Activated CD4-positive, alpha-beta memory T cell treated with anti-CD3 and anti-CD28 coated beads, Interleukin-2, amount 10 ng/mL, durations not matched to agents 7 days and 5 days (primary cell): Measurements from ENCODE around the gene KXD1. TPM values are rescaled to one million over a fixed set of nuclear protein-coding genes. Genes with fewer than 3 reads are reported as not detected.
"Not testable (repeated sequence)": the region's sequence is repeated elsewhere in the genome, so short reads cannot be mapped to it uniquely, and the experiment has no call there.

ENCODE experiments used
- CTCF ChIA-PET: fragments of 350-600 bp; sonication (Branson Sonifier 250); formaldehyde crosslinking; loops from one replicate; lab custom pipeline; 2021; ENCODE audit warnings: antibody characterized with exemption, inconsistent platforms; lab: Charles Lee
- POLR2A ChIA-PET: fragments of 350-600 bp; sonication (Branson Sonifier 250); formaldehyde crosslinking; loops from one replicate; lab custom pipeline; 2021; ENCODE audit warnings: antibody characterized with exemption; lab: Charles Lee
- DNase-seq: peaks from one replicate; pipeline ENCODE4 v3.0.0-alpha.2; 2020
- H3K27ac Mint-ChIP-seq: one replicate; pipeline ENCODE4 v1.8.0; 2021; ENCODE audit warnings: mild to moderate bottlenecking, mixed read lengths
- H3K27me3 Mint-ChIP-seq: one replicate; pipeline ENCODE4 v1.8.0; 2021; ENCODE audit warnings: mixed read lengths
- H3K36me3 Mint-ChIP-seq: one replicate; pipeline ENCODE4 v1.8.0; 2021; ENCODE audit warnings: low read depth, mixed read lengths
- H3K4me1 Mint-ChIP-seq: one replicate; pipeline ENCODE4 v1.8.0; 2021; ENCODE audit warnings: mixed read lengths
- H3K4me3 Mint-ChIP-seq: one replicate; pipeline ENCODE4 v1.8.0; 2021; ENCODE audit warnings: mild to moderate bottlenecking, mixed read lengths
- H3K9me3 Mint-ChIP-seq: one replicate; pipeline ENCODE4 v1.8.0; 2021; ENCODE audit warnings: mixed read lengths
- total RNA-seq, 2 experiments: library from RNA; stranded (reverse); gene quantifications; one replicate each; pipeline ENCODE4 v1.2.3, GENCODE V29; 2021

Gene KXD1
- total RNA-seq, 2 experiments from 2014 or later = 93.0 to 99.1 TPM

DNA sequence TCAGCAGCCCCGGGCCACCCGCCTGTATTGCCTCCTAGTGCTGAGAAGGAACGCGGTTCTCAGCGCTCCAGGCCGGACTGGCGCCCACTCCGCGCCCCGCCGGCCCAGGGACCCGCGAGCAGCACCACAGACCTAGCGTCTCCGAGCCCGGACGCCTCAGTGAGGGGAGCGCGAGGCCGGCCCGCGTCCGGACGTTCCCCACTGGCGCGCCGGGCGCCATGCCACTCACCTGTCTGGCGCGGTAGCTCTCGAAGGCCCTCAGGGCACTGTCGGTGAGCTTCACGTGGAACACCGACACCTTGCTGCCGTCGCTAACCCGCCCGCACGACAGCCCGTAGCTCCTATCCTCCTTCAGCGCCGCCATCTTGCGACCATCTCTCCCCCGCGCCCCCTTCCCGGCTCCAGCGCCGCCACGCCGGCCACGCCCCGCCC, 36.0 kb upstream of the KXD1 start, which contains the start of gene ELL:
Gene ELL (minus strand): TSS at position 379 of the 432 bp plus-strand sequence. CDS start 15 bp downstream, at position 364.
- no peak for DNase-seq
- peaks cover 8% of the 10 kb centered on the region for H3K36me3 Mint-ChIP-seq
- peaks cover 21% of the 10 kb centered on the region for H3K4me1 Mint-ChIP-seq
- H3K27ac Mint-ChIP-seq = peak within 1 kb of the TSS; percentile 87
- POLR2A ChIA-PET = interaction anchor here (0.5 to 7.2 kb wide), 19 partner anchors 15 to 325 kb away, joined by 3 to 58 read pairs (median 4); partner anchors contain the start of genes FKBP8, JUND, KXD1 and REX1BD
- H3K4me3 Mint-ChIP-seq = peak within 1 kb of the TSS; percentile 93
- no peaks in the 10 kb centered on the region for H3K27me3 Mint-ChIP-seq
- CTCF ChIA-PET = interaction anchor here (0.6 to 6.4 kb wide), 15 partner anchors 11 to 326 kb away, joined by 3 to 53 read pairs (median 19); partner anchors contain the start of genes KXD1, REX1BD and UBA52
- no peaks in the 10 kb centered on the region for H3K9me3 Mint-ChIP-seq

GRCh38 chr19:18522124-18522861, 35.4 kb upstream of the KXD1 start:
- H3K9me3 Mint-ChIP-seq = no peaks in the 10 kb centered on the region
- peaks cover 8% of the 10 kb centered on the region for H3K36me3 Mint-ChIP-seq
- peaks cover 18% of the 10 kb centered on the region for H3K4me1 Mint-ChIP-seq
- H3K4me3 Mint-ChIP-seq = peak overlapping the region; percentile 89
- peak overlapping the region; percentile 87 for H3K27ac Mint-ChIP-seq
- no peaks in the 10 kb centered on the region for H3K27me3 Mint-ChIP-seq
- peak; percentile 100 for DNase-seq
- CTCF ChIA-PET = interaction anchor here (0.6 to 6.4 kb wide), 16 partner anchors 11 to 325 kb away, joined by 3 to 53 read pairs (median 17); partner anchors contain the start of genes KXD1, REX1BD and UBA52
- POLR2A ChIA-PET = interaction anchor here (0.9 to 7.2 kb wide), 12 partner anchors 15 to 241 kb away, joined by 3 to 58 read pairs (median 17); partner anchors contain the start of genes FKBP8, JUND, KXD1 and REX1BD

GRCh38 chr19:18522862-18523440, 34.7 kb upstream of the KXD1 start:
- H3K4me1 Mint-ChIP-seq = peaks cover 17% of the 10 kb centered on the region
- ChIA-PET CTCF (interaction anchor here (0.7 to 6.4 kb wide), 8 partner anchors 16 to 66 kb away, joined by 3 to 53 read pairs (median 20); partner anchors contain the start of genes REX1BD and UBA52), POLR2A (interaction anchor here (0.9 to 7.2 kb wide), 8 partner anchors 15 to 242 kb away, joined by 3 to 58 read pairs (median 32); partner anchors contain the start of genes FKBP8, JUND, KXD1 and REX1BD)

DNA sequence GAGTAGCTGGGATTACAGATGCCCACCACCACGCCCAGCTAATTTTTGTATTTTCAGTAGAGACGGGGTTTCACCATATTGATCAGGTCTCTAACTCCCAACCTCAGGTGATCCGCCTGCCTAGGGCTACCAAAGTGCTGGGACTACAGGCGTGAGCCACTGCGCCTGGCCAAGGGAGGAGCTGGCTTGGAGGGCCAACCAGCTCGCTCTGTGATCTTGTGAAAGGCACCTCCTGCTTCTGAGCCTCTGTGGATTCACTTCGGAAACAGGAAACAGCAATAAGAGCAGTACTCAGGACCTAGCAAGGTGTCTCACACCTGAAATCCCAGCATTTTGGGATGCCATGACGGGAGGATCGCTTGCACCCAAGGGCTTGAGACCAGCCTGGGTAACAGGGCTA, 33.8 kb upstream of the KXD1 start:
- ChIA-PET POLR2A (interaction anchor here (4.4 to 7.2 kb wide), 3 partner anchors 21 to 64 kb away, joined by 21 to 51 read pairs (median 47); partner anchors contain the start of genes FKBP8, KXD1 and REX1BD), CTCF (interaction anchor here (0.8 to 5.8 kb wide), 3 partner anchors 21 to 65 kb away, joined by 3 to 53 read pairs (median 3); partner anchors contain the start of genes REX1BD and UBA52)
- Mint-ChIP-seq H3K36me3 (peaks cover 8% of the 10 kb centered on the region), H3K27ac (no peak overlapping the region), H3K4me3 (no peak overlapping the region), H3K4me1 (peaks cover 14% of the 10 kb centered on the region), H3K27me3 (no peaks in the 10 kb centered on the region), H3K9me3 (no peaks in the 10 kb centered on the region)
- no peak for DNase-seq

More at GRCh38 chr19:18522862-18523440, 34.7 kb upstream of the KXD1 start:
- not testable (repeated sequence) for H3K27me3 Mint-ChIP-seq, H3K9me3 Mint-ChIP-seq, H3K36me3 Mint-ChIP-seq, DNase-seq
- Mint-ChIP-seq H3K27ac (peak overlapping the region; percentile 87), H3K4me3 (peak overlapping the region; percentile 89)

DNA sequence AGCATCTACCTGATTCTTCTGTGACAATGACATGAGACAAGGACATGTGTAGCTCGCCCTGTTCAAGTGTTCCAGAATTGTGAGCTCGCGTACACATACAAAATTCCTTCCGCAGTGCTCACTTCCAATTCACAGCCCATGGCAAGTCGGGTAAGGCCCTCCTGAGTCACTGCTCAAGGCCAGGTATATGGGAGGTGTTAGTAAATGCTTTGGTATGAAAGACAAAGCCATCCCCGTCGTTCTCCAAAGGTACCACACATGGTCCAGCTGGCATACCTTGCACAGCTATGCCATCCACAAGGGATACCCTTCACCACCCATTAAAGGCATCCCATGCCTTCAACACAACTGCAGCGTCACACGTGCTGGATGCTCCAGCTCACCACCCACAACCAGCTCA, 31.4 kb upstream of the KXD1 start:
- H3K27me3 Mint-ChIP-seq = no peaks in the 10 kb centered on the region
- no peak overlapping the region for H3K27ac Mint-ChIP-seq
- H3K4me3 Mint-ChIP-seq = no peak overlapping the region
- DNase-seq = no peak
- no peaks in the 10 kb centered on the region for H3K9me3 Mint-ChIP-seq
- ChIA-PET CTCF (no interaction called here), POLR2A (interaction anchor here (1.6 kb wide), 1 partner anchor 32 kb away, joined by 5 read pairs; no protein-coding TSS in a partner anchor)
- H3K36me3 Mint-ChIP-seq = peaks cover 2% of the 10 kb centered on the region
- peaks cover 5% of the 10 kb centered on the region for H3K4me1 Mint-ChIP-seq

- H3K4me1 Mint-ChIP-seq = no peaks in the 10 kb centered on the region
- CTCF ChIA-PET = no interaction called here
- POLR2A ChIA-PET = interaction anchor here (1.6 kb wide), 1 partner anchor 23 kb away, joined by 5 read pairs; no protein-coding TSS in a partner anchor
- no peak overlapping the region for H3K4me3 Mint-ChIP-seq
- peaks cover 16% of the 10 kb centered on the region for H3K36me3 Mint-ChIP-seq
- no peaks in the 10 kb centered on the region for H3K9me3 Mint-ChIP-seq
- no peaks in the 10 kb centered on the region for H3K27me3 Mint-ChIP-seq
- no peak overlapping the region for H3K27ac Mint-ChIP-seq
- no peak for DNase-seq
Measured at GRCh38 chr19:18529782-18530181, 27.9 kb upstream of the KXD1 start.

GRCh38 chr19:18531485-18531884, 26.2 kb upstream of the KXD1 start:
- Mint-ChIP-seq H3K27ac (no peak overlapping the region), H3K36me3 (peaks cover 19% of the 10 kb centered on the region), H3K4me1 (no peaks in the 10 kb centered on the region), H3K4me3 (no peak overlapping the region), H3K27me3 (no peaks in the 10 kb centered on the region), H3K9me3 (no peaks in the 10 kb centered on the region)
- ChIA-PET POLR2A (interaction anchor here (1.4 to 3.3 kb wide), 2 partner anchors 10 to 13 kb away, joined by 4 to 11 read pairs; partner anchors contain the start of gene FKBP8), CTCF (no interaction called here)
- no peak for DNase-seq

DNA sequence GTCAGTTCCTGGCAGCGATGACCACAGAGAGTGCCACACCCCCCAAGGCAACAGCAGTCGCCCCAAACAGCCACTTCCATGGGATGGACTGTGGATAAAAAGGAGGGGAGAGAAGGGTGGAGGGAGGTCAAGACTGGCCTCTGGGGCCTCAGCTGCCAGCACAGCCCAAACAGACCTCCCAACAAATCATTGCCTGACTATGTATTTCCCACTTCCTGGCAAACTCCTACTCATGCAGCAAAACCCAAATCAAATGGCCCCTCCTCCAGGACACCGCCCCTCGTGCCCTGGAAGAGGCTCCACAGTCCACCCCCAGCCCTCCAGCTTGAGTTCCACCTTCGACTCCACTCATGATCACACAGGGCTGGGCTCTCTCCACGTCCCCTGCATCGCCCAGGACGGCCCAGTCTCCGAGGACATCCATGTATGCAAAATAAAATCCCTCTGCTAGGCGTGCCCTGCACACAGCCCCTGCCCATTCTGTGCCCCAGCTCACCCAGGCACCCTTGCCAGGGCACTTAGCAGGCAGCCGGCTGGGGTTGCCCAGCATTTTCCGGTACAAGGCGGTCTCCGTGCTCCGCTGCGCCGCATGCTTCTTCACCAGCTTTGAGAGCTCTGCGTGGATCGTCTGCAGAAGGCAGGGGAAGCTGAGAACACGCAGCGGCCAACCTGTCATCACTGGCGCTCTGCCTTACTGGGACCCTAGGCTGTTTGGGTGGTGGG, 25.3 kb upstream of the KXD1 start:
- Mint-ChIP-seq H3K36me3 (peaks cover 24% of the 10 kb centered on the region), H3K4me3 (no peak overlapping the region), H3K9me3 (no peaks in the 10 kb centered on the region), H3K4me1 (no peaks in the 10 kb centered on the region), H3K27ac (no peak overlapping the region), H3K27me3 (no peaks in the 10 kb centered on the region)
- no peak for DNase-seq
- ChIA-PET POLR2A (interaction anchor here (1.4 to 3.3 kb wide), 2 partner anchors 9 to 12 kb away, joined by 4 to 11 read pairs; partner anchors contain the start of gene FKBP8), CTCF (no interaction called here)

DNA sequence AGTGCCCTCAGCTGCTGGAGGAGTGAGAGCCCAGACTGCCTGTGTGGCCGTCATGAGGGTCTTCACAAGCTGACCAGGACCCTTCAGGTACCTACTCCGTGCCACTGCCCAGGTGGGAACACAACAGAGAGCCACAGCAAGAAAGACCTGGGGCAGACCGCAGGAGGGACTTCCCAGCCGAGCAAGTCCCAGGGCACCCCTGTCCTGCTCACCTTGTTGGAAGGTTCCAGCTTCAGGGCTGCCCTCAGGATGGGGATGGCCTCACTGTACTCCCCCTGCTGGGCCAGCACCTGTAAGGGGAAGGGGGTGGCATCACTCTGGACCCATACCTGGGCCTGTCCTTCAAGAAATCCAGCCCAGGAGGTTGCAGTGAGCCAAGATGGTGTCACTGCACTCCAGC, 24.6 kb upstream of the KXD1 start:
- Mint-ChIP-seq H3K27ac (no peak overlapping the region), H3K9me3 (no peaks in the 10 kb centered on the region), H3K4me3 (no peak overlapping the region), H3K36me3 (peaks cover 32% of the 10 kb centered on the region), H3K4me1 (no peaks in the 10 kb centered on the region), H3K27me3 (no peaks in the 10 kb centered on the region)
- CTCF ChIA-PET = no interaction called here
- no peak for DNase-seq
- POLR2A ChIA-PET = interaction anchor here (3.3 kb wide), 1 partner anchor 11 kb away, joined by 11 read pairs; the partner anchor contains the start of gene FKBP8

DNA sequence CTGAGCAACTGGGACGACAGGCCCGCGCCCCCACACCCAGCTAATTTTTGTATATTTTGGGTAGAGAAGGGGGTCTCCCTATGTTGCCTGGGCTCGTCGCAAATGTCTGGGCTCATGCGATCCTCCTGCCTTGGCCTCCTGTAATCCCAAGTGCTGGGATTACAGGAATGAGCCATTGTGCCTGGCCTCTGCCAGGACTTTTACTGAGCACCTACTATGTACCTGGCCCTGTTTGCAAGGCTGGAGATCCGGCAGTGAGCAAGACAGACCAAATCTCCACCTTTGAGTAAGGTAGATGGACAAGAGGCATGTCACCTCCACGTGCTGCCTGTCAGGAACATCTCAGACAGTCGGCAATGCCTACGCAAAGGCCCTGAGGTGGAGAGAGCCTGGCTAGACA, 21.2 kb upstream of the KXD1 start:
- ChIA-PET POLR2A (interaction anchor here (1.3 to 1.5 kb wide), 2 partner anchors 21 kb away, joined by 3 to 6 read pairs; partner anchors contain the start of gene KXD1), CTCF (no interaction called here)
- no peak for DNase-seq
- H3K9me3 Mint-ChIP-seq = no peaks in the 10 kb centered on the region
- peaks cover 54% of the 10 kb centered on the region for H3K36me3 Mint-ChIP-seq
- H3K27me3 Mint-ChIP-seq = no peaks in the 10 kb centered on the region
- H3K4me1 Mint-ChIP-seq = peaks cover 7% of the 10 kb centered on the region
- no peak overlapping the region for H3K27ac Mint-ChIP-seq
- H3K4me3 Mint-ChIP-seq = no peak overlapping the region

DNA sequence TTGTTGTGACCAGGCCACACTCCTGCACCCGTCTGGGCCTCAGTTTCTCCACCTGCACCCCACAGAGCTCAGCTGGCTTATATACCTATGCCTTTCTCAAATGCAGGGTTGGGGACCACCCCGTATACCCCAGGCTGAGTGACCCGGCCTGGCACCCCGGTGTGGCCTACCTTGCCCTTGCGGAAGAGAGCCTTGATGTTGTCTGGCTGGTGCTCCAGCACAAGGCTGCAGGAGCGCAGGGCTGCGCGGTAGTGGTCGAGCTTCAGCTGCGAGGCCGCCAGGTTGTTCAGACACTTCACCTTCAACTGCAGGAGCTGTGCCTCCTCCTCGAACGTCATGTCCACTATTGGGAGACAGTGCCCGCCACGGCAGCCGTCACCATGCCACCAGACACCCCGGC, 20.2 kb upstream of the KXD1 start:
- DNase-seq = no peak
- no peak overlapping the region for H3K27ac Mint-ChIP-seq
- H3K27me3 Mint-ChIP-seq = no peaks in the 10 kb centered on the region
- peaks cover 16% of the 10 kb centered on the region for H3K4me1 Mint-ChIP-seq
- H3K4me3 Mint-ChIP-seq = no peak overlapping the region
- peaks cover 50% of the 10 kb centered on the region for H3K36me3 Mint-ChIP-seq
- no peaks in the 10 kb centered on the region for H3K9me3 Mint-ChIP-seq
- ChIA-PET CTCF (no interaction called here), POLR2A (interaction anchor here (1.4 to 1.5 kb wide), 2 partner anchors 14 to 20 kb away, joined by 3 read pairs; no protein-coding TSS in a partner anchor)

GRCh38 chr19:18538115-18538514, 19.6 kb upstream of the KXD1 start:
- H3K4me1 Mint-ChIP-seq = peaks cover 18% of the 10 kb centered on the region
- CTCF ChIA-PET = no interaction called here
- no peaks in the 10 kb centered on the region for H3K9me3 Mint-ChIP-seq
- POLR2A ChIA-PET = interaction anchor here (1.4 to 1.5 kb wide), 2 partner anchors 15 to 19 kb away, joined by 3 read pairs; no protein-coding TSS in a partner anchor
- H3K36me3 Mint-ChIP-seq = peaks cover 45% of the 10 kb centered on the region
- H3K4me3 Mint-ChIP-seq = no peak overlapping the region
- no peaks in the 10 kb centered on the region for H3K27me3 Mint-ChIP-seq
- no peak for DNase-seq
- H3K27ac Mint-ChIP-seq = no peak overlapping the region
